Activated gamma-delta T cell treated with Interleukin-2 at 50 U/mL for 16 hours (primary cell): ENCODE measurements around the gene THEM4.

Source experiments
- DNase-seq: peaks from one replicate; pipeline ENCODE4 v3.0.0-alpha.2; 2020

The THEM4 gene

GRCh38 chr1:151833172-151833900, 76.0 kb downstream of the THEM4 start:
- DNase-seq, result no peak

- DNase-seq, result no peak
These were observed 76.9 kb downstream of the THEM4 start for GRCh38 chr1:151832318-151832980.

GRCh38 chr1:151831605-151832004, 77.7 kb downstream of the THEM4 start, which contains the start of gene RORC:
Gene RORC, minus strand, starts transcription at chr1:151831802. Its CDS starts 38 bp downstream, at chr1:151831764.
- DNase-seq, result no peak

- no peak for DNase-seq
These were observed 78.1 kb downstream of the THEM4 start for GRCh38 chr1:151831256-151831591.

GRCh38 chr1:151830055-151830454, 79.3 kb downstream of the THEM4 start:
- DNase-seq, result no peak

GRCh38 chr1:151829352-151830046, 79.8 kb downstream of the THEM4 start:
- no peak for DNase-seq

GRCh38 chr1:151828921-151829320, 80.4 kb downstream of the THEM4 start:
- DNase-seq, result no peak

GRCh38 chr1:151827853-151828252, 81.5 kb downstream of the THEM4 start:
- DNase-seq, result no peak

GRCh38 chr1:151825751-151826660, 83.3 kb downstream of the THEM4 start:
- DNase-seq, result no peak

- DNase-seq, result no peak
These were observed 84.1 kb downstream of the THEM4 start for GRCh38 chr1:151825204-151825603.
